Measurements from ENCODE around the gene TMEM169.

DNA sequence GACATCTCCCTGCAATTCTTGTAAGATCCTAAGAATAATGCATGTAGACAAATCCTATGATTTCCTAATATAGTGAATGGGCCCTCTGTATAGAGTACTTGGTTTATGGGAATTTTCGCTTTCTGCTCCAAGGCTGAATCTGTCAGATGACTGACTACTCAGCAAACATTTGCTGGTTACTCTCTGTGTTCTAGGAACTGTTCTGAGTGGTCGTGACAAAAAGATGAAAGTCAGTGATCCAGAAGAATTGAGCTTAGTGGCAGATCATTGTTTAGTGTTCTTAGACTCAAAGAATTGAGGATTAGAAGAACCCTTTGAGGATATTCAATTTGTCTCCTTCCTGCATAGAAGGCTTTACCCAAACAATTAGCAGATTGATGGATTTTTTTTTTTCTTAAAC is 37.4 kb downstream of the TMEM169 start:
- TF ChIP-seq, protein P1, sequence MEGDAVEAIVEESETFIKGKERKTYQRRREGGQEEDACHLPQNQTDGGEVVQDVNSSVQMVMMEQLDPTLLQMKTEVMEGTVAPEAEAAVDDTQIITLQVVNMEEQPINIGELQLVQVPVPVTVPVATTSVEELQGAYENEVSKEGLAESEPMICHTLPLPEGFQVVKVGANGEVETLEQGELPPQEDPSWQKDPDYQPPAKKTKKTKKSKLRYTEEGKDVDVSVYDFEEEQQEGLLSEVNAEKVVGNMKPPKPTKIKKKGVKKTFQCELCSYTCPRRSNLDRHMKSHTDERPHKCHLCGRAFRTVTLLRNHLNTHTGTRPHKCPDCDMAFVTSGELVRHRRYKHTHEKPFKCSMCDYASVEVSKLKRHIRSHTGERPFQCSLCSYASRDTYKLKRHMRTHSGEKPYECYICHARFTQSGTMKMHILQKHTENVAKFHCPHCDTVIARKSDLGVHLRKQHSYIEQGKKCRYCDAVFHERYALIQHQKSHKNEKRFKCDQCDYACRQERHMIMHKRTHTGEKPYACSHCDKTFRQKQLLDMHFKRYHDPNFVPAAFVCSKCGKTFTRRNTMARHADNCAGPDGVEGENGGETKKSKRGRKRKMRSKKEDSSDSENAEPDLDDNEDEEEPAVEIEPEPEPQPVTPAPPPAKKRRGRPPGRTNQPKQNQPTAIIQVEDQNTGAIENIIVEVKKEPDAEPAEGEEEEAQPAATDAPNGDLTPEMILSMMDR (IDR thresholded peaks at IDR 0.05; ENCODE audit: insufficient read depth, low read length): no peak
- TF ChIP-seq, protein P2, sequence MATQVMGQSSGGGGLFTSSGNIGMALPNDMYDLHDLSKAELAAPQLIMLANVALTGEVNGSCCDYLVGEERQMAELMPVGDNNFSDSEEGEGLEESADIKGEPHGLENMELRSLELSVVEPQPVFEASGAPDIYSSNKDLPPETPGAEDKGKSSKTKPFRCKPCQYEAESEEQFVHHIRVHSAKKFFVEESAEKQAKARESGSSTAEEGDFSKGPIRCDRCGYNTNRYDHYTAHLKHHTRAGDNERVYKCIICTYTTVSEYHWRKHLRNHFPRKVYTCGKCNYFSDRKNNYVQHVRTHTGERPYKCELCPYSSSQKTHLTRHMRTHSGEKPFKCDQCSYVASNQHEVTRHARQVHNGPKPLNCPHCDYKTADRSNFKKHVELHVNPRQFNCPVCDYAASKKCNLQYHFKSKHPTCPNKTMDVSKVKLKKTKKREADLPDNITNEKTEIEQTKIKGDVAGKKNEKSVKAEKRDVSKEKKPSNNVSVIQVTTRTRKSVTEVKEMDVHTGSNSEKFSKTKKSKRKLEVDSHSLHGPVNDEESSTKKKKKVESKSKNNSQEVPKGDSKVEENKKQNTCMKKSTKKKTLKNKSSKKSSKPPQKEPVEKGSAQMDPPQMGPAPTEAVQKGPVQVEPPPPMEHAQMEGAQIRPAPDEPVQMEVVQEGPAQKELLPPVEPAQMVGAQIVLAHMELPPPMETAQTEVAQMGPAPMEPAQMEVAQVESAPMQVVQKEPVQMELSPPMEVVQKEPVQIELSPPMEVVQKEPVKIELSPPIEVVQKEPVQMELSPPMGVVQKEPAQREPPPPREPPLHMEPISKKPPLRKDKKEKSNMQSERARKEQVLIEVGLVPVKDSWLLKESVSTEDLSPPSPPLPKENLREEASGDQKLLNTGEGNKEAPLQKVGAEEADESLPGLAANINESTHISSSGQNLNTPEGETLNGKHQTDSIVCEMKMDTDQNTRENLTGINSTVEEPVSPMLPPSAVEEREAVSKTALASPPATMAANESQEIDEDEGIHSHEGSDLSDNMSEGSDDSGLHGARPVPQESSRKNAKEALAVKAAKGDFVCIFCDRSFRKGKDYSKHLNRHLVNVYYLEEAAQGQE (IDR thresholded peaks at IDR 0.05; ENCODE audit: insufficient replicate concordance, low read depth): no peak
- TF ChIP-seq POLR2AphosphoS5 (IDR thresholded peaks at IDR 0.05; ENCODE audit: low read depth): no peak

Data from HL-60 (cell line).